DMS79 (cell line): ENCODE results near the gene SYCP2L.
"Not testable (repeated sequence)": the region's sequence is repeated elsewhere in the genome, so short reads cannot be mapped to it uniquely, and the experiment has no call there.

Source experiments
- DNase-seq: peaks from one replicate; lab custom pipeline; 2025; lab: John Stamatoyannopoulos, UW

Gene SYCP2L

GRCh38 chr6:10880366-10880765 is 6.5 kb upstream of the SYCP2L start:
- no peak for DNase-seq

GRCh38 chr6:10882253-10882630 is 4.6 kb upstream of the SYCP2L start:
- not testable (repeated sequence) for DNase-seq

- no peak for DNase-seq
Measured at GRCh38 chr6:10882657-10883171, 4.1 kb upstream of the SYCP2L start.

GRCh38 chr6:10883312-10884244 is 3.3 kb upstream of the SYCP2L start:
- no peak for DNase-seq

- DNase-seq: no peak
Measured at GRCh38 chr6:10884245-10884972, 2.4 kb upstream of the SYCP2L start.

- DNase-seq: not testable (repeated sequence)
Measured at GRCh38 chr6:10886365-10886690, 524 bp upstream of the SYCP2L start.

- DNase-seq: no peak
Measured at GRCh38 chr6:10890151-10890550, 3.3 kb downstream of the SYCP2L start.

GRCh38 chr6:10891960-10892359 is 5.1 kb downstream of the SYCP2L start:
- DNase-seq: no peak

- no peak for DNase-seq
Measured at GRCh38 chr6:10894958-10895357, 8.1 kb downstream of the SYCP2L start.

- DNase-seq: no peak
Measured at GRCh38 chr6:10896691-10897090, 9.8 kb downstream of the SYCP2L start.

GRCh38 chr6:10901770-10902169 is 14.9 kb downstream of the SYCP2L start:
- no peak for DNase-seq

- no peak for DNase-seq
Measured at GRCh38 chr6:10904015-10904414, 17.2 kb downstream of the SYCP2L start.

- no peak for DNase-seq
Measured at GRCh38 chr6:10908228-10908627, 21.4 kb downstream of the SYCP2L start.

- DNase-seq: not testable (repeated sequence)
Measured at GRCh38 chr6:10919520-10919919, 32.7 kb downstream of the SYCP2L start.

GRCh38 chr6:10933126-10933525 is 46.3 kb downstream of the SYCP2L start:
- DNase-seq: no peak

- DNase-seq: no peak
Measured at GRCh38 chr6:10939840-10940239, 53.0 kb downstream of the SYCP2L start.

GRCh38 chr6:10945845-10946244 is 59.0 kb downstream of the SYCP2L start:
- no peak for DNase-seq

GRCh38 chr6:10947966-10948365 is 61.1 kb downstream of the SYCP2L start:
- DNase-seq: no peak

- DNase-seq: no peak
Measured at GRCh38 chr6:10949579-10950490, 63.0 kb downstream of the SYCP2L start.

- no peak for DNase-seq
Measured at GRCh38 chr6:10951675-10952282, 64.9 kb downstream of the SYCP2L start.

GRCh38 chr6:10954590-10955010 is 67.7 kb downstream of the SYCP2L start:
- DNase-seq: no peak

- DNase-seq: no peak
Measured at GRCh38 chr6:10956776-10957175, 69.9 kb downstream of the SYCP2L start.
